Right lobe of liver (tissue), 4 donors: ENCODE data around the gene CSK.

ENCODE experiments used
- CTCF ChIP-seq, 4 donors: fragments of 200-600 bp in 3 of 4; fragments of 450-650 bp in 1 of 4; IDR thresholded peaks; one replicate each; pipeline versions ENCODE4 v1.5.1 to v1.8.0; 2016 to 2022; ENCODE audit warnings: antibody characterized with exemption in 4 of 4, mild to moderate bottlenecking in 2 of 4
- POLR2A ChIP-seq: fragments of 450-650 bp; IDR thresholded peaks from one replicate; pipeline ENCODE4 v1.6.1; 2017; ENCODE audit warnings: antibody characterized with exemption, mild to moderate bottlenecking
- donor health status: DM: no; HTN: no; CAD: no.
- donor health status: DM: no; HTN: no; CAD: no.
- donor health status: DM: no; HTN: yes; CAD: no.

- no peak for TF ChIP-seq CTCF (IDR thresholded peaks at IDR 0.05)
- TF ChIP-seq POLR2A, result no peak
Measured at GRCh38 chr15:74777769-74778598, 3.9 kb upstream of the CSK start.
